CD4-positive, alpha-beta T cell (primary cell): ENCODE measurements around the gene TSHZ2. TPM values are rescaled to one million over a fixed set of nuclear protein-coding genes. Genes with fewer than 3 reads are reported as not detected.

ENCODE experiments used
- ATAC-seq: fragments of 200-7000 bp; cut with Tn5 transposase; one replicate; pipeline ENCODE4 v1.10.0; 2022; ENCODE audit warnings: mild to moderate bottlenecking; ENCODE audit not compliant: poor library complexity
- CTCF ChIA-PET: fragments of 350-600 bp; sonication (Branson Sonifier 250); formaldehyde crosslinking; loops from one replicate; lab custom pipeline; 2021; ENCODE audit warnings: antibody characterized with exemption, inconsistent platforms; lab: Charles Lee
- POLR2A ChIA-PET: fragments of 350-600 bp; sonication (Branson Sonifier 250); formaldehyde crosslinking; loops from one replicate; lab custom pipeline; 2021; ENCODE audit warnings: antibody characterized with exemption, inconsistent platforms; lab: Charles Lee
- DNase-seq, 14 experiments: peaks; one replicate each; pipeline ENCODE4 v3.0.0-alpha.2; 2013 to 2020; ENCODE audit warnings: mixed read lengths in 2 of 14
- H3K27ac ChIP-seq, 2 donors: one replicate each; pipeline versions ENCODE4 v1.5.1 to v1.7.0; 2013; ENCODE audit warnings: low read length in 2 of 2, low read depth in 1 of 2, mild to moderate bottlenecking in 1 of 2
- H3K27me3 ChIP-seq, 2 experiments: 1 replicate in 1 of 2; 2 replicates in 1 of 2; pipeline versions ENCODE4 v1.6.1 to v1.7.0; 2013; ENCODE audit warnings: low read length in 2 of 2, control low read depth in 1 of 2, mild to moderate bottlenecking in 1 of 2, moderate library complexity in 1 of 2; ENCODE audit not compliant: insufficient read depth in 2 of 2, control insufficient read depth in 1 of 2
- H3K36me3 ChIP-seq: one replicate; pipeline ENCODE4 v1.6.1; 2013; ENCODE audit warnings: low read length, control low read depth; ENCODE audit not compliant: insufficient read depth
- H3K4me1 ChIP-seq: one replicate; pipeline ENCODE4 v1.6.1; 2013; ENCODE audit warnings: low read length, control low read depth; ENCODE audit not compliant: insufficient read depth
- H3K4me3 ChIP-seq: one replicate; pipeline ENCODE4 v1.5.1; 2013; ENCODE audit warnings: mild to moderate bottlenecking, low read length, moderate library complexity
- H3K9me3 ChIP-seq, 2 experiments: 1 replicate in 1 of 2; 2 replicates in 1 of 2; pipeline versions ENCODE4 v1.6.1 to v1.7.0; 2013; ENCODE audit warnings: low read length in 2 of 2, mild to moderate bottlenecking in 2 of 2, control low read depth in 1 of 2, moderate library complexity in 1 of 2; ENCODE audit not compliant: control insufficient read depth in 1 of 2, insufficient read depth in 1 of 2
- H3K27ac Mint-ChIP-seq: one replicate; pipeline ENCODE4 v1.8.0; 2020; ENCODE audit warnings: mixed read lengths
- H3K27me3 Mint-ChIP-seq: one replicate; pipeline ENCODE4 v1.8.0; 2021; ENCODE audit warnings: mixed read lengths
- H3K36me3 Mint-ChIP-seq: one replicate; pipeline ENCODE4 v1.8.0; 2021; ENCODE audit warnings: low read depth, mixed read lengths
- H3K4me1 Mint-ChIP-seq: one replicate; pipeline ENCODE4 v1.8.0; 2021; ENCODE audit warnings: low read depth, mixed read lengths
- H3K4me3 Mint-ChIP-seq: one replicate; pipeline ENCODE4 v1.8.0; 2020; ENCODE audit warnings: mild to moderate bottlenecking, mixed read lengths
- H3K9me3 Mint-ChIP-seq: one replicate; pipeline ENCODE4 v1.8.0; 2020; ENCODE audit warnings: mixed read lengths
- CTCF ChIP-seq: fragments of 200-600 bp; IDR thresholded peaks from one replicate; pipeline ENCODE4 v1.8.0; 2022; ENCODE audit warnings: antibody characterized with exemption, mild to moderate bottlenecking
- intact Hi-C, 2 experiments: fragments of 100-400 bp; cut with DNase I in 1 of 2; cut with micrococcal nuclease in 1 of 2; formaldehyde crosslinking; loops; one replicate each; pipeline versions ENCODE4 v1.15.1 to v1.9.0; 2023 to 2025; cut with DNase I, micrococcal nuclease
- total RNA-seq, 174 experiments: library from RNA in 2 of 174; stranded (reverse) in 2 of 174; gene quantifications; one replicate each; pipeline ENCODE4 v1.2.3 and lab custom pipeline; 2021 to 2026

Gene TSHZ2
- total RNA-seq, 2 experiments from 2014 or later = 26.1 to 27.4 TPM

- Mint-ChIP-seq H3K36me3 (no peaks in the 10 kb centered on the region), H3K9me3 (no peaks in the 10 kb centered on the region), H3K4me1 (peaks cover 51% of the 10 kb centered on the region), H3K27me3 (peaks cover 5% of the 10 kb centered on the region), H3K4me3 (no peak overlapping the region), H3K27ac (no peak overlapping the region)
- no peak for DNase-seq
- ChIA-PET CTCF (no interaction called here), POLR2A (no interaction called here)
- H3K27me3 ChIP-seq = no peaks in the 10 kb centered on the region
- no peaks in the 10 kb centered on the region for H3K9me3 ChIP-seq
- no peak overlapping the region for H3K4me3 ChIP-seq
- H3K27ac ChIP-seq = no peak overlapping the region
- intact Hi-C loops = no loop called here
- no peak for ATAC-seq
- H3K36me3 ChIP-seq = no peaks in the 10 kb centered on the region
- H3K4me1 ChIP-seq = peaks cover 2% of the 10 kb centered on the region
- TF ChIP-seq CTCF = no peak
Measured at GRCh38 chr20:53027089-53027488, 54.9 kb downstream of the TSHZ2 start.

GRCh38 chr20:53028337-53029007 is 56.3 kb downstream of the TSHZ2 start:
- DNase-seq (no peak), ATAC-seq (no peak)
- Histone ChIP-seq H3K27me3 (no peaks in the 10 kb centered on the region), H3K4me1 (peaks cover 2% of the 10 kb centered on the region), H3K4me3 (no peak overlapping the region), H3K9me3 (no peaks in the 10 kb centered on the region), H3K27ac (no peak overlapping the region), H3K36me3 (no peaks in the 10 kb centered on the region)
- TF ChIP-seq CTCF = no peak
- no peaks in the 10 kb centered on the region for H3K36me3 Mint-ChIP-seq
- H3K9me3 Mint-ChIP-seq = no peaks in the 10 kb centered on the region
- peaks cover 5% of the 10 kb centered on the region for H3K27me3 Mint-ChIP-seq
- no peak overlapping the region for H3K27ac Mint-ChIP-seq
- CTCF ChIA-PET = no interaction called here
- no peak overlapping the region for H3K4me3 Mint-ChIP-seq
- H3K4me1 Mint-ChIP-seq = peaks cover 45% of the 10 kb centered on the region
- POLR2A ChIA-PET = interaction anchor here (0.8 kb wide), 1 partner anchor 26 kb away, joined by 3 read pairs; no protein-coding TSS in a partner anchor
- intact Hi-C loops = no loop called here

GRCh38 chr20:53030061-53030460 is 57.9 kb downstream of the TSHZ2 start:
- no peak overlapping the region for H3K4me3 ChIP-seq
- H3K4me3 Mint-ChIP-seq = peak overlapping the region; percentile 3
- H3K27me3 Mint-ChIP-seq = peaks cover 5% of the 10 kb centered on the region
- peak; percentile 25 for TF ChIP-seq CTCF
- no peak overlapping the region for H3K27ac ChIP-seq
- CTCF ChIA-PET = interaction anchor here (1.0 kb wide), 1 partner anchor 11 kb away, joined by 3 read pairs; no protein-coding TSS in a partner anchor
- H3K27me3 ChIP-seq = no peaks in the 10 kb centered on the region
- no peaks in the 10 kb centered on the region for H3K9me3 Mint-ChIP-seq
- peak in 5 of 14 experiments; percentile 6 to 47 (median 23) for DNase-seq
- peak overlapping the region; percentile 42 for H3K27ac Mint-ChIP-seq
- peaks cover 6% of the 10 kb centered on the region for H3K4me1 ChIP-seq
- no peaks in the 10 kb centered on the region for H3K36me3 Mint-ChIP-seq
- peaks cover 58% of the 10 kb centered on the region for H3K4me1 Mint-ChIP-seq
- ATAC-seq = no peak
- H3K36me3 ChIP-seq = no peaks in the 10 kb centered on the region
- POLR2A ChIA-PET = interaction anchor here (0.9 to 1.4 kb wide), 3 partner anchors 29 to 56 kb away, joined by 3 to 6 read pairs (median 4); no protein-coding TSS in a partner anchor
- intact Hi-C loops = loop anchor here (2.0 to 5.0 kb wide), 2 partner anchors 718 to 719 kb away; no protein-coding TSS in a partner anchor
- H3K9me3 ChIP-seq = no peaks in the 10 kb centered on the region
